NCI-H2029 treated with DMSO at 0.1 percent for 48 hours (cell line): ENCODE measurements around the gene SGTA.

Source experiments
- DNase-seq: peaks from one replicate; lab custom pipeline; 2025; lab: John Stamatoyannopoulos, UW

Gene SGTA

DNA sequence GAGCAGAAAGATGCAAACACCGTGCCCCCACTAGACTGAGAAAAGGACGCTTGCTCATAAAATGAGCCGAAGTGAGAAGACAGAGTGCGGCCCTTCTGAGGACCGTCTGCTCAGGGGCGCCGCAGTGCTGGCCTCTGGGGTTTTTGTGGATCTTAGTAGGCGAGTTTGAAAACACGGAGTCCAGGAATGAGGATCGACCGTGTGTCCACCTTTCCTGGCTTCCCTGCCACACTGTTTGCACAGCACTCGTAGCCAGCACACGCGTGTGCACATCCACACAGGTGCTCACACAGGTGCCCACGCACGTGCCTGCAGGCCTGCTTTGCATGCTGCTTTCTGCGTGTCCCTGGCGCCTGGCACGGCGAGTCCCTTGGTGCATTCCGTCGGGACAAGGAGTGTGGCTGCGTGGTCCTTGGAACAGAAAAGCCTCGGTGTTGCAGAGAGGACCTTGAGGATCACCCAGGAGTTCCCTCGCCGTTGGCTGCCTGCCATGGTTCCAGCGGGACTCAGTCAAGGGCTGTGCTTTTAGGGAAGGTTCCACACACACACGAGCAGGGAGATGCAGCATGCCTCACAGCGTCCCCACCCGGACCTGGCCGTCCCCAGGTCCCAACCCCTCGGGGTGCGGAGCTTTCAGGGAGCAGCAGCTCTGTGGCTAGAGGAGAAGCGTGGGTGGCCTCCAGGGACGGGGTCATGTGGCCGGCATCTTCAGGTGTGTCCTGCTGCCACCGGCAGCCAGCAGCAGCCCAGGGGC lies 26.5 kb upstream of the SGTA start:
- DNase-seq: no peak

DNA sequence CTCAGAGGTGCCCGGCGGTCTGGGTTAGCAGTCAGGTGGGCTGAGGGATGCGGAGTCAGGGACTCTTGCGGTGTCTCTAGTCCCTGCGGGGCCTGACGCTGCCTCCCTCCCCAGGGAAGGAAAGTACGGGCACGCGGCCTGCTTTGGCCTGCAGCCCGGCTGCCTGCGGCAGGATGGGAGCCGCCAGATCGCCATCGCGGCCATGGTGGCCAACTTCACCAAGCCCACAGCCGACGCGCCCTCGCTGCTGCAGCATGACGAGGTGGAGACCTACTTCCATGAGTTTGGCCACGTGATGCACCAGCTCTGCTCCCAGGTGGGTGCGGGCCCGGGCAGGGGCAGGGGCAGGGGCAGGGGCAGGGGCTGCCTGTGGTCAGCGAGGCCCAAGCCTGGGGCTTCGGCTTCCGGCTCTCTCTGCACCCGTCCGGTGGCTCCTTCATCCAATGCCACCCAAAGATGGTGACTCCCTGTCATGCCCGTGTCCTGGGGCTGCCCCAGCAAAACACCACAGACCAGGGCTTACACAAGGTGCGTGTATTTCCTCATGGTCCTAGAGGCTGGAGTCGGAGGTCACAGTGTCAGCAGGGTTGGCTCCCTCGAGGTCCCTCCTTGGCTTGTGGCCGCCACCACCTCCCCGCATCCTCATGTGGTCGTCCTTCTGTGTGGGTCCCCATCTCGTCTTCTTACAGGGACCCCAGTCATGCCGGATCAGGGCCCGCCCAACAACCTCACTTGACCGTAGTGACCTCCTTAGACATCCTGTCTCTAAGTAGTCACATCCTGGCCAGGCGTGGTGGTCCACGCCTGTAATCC lies 25.3 kb upstream of the SGTA start:
- no peak for DNase-seq

DNA sequence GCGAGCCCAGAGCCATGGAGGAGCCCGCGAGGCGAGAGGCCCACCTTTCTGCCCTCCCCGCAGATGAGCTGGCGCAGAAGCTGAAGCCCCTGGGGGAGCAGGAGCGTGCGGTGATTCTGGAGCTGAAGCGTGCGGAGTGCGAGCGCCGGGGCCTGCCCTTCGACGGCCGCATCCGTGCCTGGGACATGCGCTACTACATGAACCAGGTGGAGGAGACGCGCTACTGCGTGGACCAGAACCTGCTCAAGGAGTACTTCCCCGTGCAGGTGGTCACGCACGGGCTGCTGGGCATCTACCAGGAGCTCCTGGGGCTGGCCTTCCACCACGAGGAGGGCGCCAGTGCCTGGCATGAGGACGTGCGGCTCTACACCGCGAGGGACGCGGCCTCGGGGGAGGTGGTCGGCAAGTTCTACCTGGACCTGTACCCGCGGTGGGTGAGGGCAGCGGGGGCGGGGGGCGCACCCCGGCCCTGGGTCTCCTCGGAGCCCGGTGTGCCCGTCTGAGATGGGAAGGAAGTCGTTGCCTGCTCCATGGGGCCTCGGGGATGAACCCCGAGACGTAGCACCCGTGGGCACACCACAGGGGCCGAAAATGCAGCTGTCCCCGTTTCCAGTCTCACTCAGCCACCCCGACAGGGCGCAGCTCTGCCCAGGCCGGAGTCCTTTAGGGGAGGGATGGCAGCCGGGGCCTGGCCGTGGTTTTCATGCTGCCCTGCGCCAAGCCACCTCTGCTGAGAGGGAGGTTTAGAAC lies 24.5 kb upstream of the SGTA start:
- no peak for DNase-seq

DNA sequence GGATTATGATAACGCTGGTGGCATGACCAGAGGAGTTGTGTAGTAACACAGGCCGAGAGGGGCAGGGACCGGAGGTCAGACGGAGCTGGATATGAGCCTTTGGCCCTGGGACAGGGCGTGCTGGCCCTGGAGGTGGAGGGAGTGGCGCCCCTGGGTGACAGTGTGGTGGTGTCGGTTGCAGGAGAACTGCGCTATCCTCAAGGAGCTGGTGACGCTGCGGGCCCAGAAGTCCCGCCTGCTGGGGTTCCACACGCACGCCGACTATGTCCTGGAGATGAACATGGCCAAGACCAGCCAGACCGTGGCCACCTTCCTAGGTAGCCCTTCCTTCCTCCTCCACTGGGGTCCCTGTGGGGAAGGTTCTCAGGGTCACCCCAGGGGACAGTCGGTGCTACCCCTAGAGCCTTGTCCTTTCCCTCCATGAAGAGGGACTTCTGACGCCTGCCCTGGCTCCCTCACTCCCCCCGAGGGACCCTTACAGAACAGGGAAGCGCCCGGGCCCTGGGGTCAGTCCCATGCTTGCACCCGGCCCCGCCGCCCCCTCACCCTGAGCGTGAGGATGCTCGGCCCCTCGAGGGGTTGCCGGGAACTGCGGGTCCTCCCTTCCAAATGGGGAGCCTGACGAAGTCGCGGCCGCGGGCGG lies 23.8 kb upstream of the SGTA start:
- no peak for DNase-seq

DNA sequence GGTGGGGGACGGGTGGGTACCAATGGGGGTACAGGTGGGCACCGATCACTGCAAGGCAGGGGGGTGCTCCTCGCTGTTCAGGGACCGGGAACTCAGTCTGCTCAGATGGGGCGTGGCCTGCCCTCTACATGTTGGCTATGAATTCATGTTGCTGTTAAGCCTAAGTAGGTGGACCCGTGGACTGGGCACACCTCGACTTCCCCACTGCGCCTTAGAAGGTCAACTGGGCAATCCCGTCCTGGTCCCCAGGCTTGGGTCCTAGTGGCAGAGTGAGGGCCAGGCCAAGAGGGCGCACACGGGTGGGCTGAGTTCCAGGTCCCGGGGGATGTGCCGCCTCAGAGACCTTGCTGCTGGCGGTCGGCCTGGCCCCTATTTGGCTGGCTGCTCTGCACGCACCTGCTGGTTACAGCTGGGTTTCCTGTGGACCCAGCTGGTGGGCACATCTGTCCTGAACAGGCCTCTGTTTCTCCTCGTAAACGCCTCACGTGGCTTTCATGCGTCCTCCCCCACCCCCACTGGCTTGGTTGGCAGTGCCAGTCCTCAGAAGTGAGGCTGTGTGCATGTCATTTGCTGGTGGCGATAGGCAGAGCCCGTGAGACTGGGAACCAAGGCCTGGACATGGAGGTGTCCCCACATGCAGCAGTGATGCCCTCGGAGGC lies 23.0 kb upstream of the SGTA start:
- DNase-seq: no peak

DNA sequence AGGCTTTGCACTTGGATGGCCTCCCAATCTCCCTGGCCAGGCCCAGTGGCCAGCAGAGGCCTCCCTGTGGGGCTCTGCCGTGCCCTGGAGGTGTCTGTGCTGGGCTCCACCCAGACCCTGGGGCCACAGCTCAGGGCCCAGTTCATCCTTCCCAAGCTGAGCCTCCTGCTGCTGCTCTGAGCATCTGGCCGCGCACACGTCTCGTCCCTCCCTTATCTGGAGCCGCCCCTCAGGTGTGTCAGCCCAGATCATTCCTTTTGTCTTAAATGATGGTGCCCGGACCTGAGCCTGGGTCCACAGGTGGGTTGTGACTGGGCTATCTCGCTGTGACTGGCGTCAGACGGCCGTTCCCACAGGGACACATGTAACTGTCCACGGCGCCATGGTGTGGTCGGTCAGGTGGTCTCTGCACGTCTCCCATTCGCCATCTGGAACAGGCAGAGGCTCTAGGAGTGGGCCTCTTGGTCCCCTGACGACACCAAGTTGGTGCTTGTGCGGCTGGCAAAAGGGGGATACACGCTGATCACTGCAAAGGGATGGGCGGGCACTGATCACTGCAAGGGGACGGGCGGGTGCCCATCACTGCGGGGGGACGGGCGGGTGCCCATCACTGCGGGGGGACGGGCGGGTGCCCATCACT lies 22.3 kb upstream of the SGTA start:
- DNase-seq: no peak

DNA sequence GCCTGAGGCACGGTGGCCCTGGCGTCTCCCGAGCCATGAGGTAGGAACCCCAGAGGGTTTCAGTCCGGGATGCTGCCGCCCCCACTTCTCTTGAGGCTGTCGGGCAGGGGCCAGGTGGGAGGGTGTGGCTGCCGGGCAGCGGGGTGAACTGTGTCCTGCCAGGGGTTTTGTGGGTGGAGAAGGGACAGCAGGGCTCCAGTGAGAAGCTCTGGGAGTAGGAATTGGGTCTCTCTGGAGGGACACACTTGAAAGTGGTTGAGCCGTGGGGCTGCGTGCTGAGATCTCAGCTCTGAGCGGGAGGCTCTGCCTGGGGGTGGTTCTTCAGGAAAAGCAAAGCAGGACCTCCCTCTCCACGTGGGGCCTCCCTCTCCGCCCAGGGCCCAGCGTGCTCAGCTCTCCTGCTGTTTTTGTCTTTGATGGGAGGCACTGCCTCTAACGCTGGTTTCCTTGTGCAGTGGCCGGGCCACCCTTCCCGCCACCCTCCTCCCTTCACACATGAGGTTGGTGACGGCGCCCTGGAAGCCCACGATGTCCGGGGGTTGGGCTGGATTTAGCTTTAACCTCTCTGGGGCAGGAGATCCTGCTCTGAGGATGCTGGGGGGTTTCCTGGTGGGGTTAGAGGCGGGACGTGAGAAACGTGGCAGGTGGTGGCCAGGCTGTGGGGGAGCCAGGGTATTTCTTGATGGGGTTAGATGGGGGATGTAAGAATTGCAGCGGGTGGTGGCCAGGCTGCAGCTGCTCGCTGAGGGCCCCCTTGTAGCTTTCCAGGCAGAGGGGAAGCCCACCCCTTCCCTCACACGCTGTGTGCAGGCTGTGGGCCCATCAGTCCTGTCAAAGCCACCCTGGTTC lies 21.3 kb upstream of the SGTA start:
- no peak for DNase-seq

DNA sequence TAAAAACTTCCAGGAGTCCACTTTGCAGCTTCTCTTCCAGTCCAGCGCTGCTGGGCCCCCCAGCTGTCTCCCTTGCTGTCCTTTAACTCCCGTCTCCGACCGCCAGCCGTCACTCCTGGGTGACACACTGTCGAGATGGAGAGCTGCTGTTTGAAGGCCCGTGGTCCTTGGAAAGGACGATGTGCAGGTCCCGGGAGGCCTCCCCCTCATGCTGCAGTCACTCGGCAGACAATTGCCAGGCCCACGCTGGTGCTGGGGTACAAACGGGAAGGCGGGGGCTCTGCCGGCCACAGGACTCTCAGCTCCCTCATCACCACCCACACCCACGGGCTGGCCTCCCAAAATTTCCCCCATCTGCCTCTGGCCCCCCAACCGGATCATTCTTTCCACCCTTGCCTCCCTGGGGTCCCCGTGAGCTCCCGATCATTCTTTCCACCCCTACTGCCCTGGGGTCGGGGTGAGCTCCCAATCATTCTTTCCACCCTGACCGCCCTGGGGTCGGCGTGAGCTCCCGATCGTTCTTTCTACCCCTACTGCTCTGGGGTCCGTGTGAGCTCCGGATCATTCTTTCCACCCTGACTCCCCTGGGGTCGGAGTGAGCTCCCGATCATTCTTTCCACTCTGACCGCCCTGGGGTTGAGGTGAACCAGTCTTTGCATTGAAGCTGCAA lies 20.5 kb upstream of the SGTA start:
- DNase-seq: no peak

DNA sequence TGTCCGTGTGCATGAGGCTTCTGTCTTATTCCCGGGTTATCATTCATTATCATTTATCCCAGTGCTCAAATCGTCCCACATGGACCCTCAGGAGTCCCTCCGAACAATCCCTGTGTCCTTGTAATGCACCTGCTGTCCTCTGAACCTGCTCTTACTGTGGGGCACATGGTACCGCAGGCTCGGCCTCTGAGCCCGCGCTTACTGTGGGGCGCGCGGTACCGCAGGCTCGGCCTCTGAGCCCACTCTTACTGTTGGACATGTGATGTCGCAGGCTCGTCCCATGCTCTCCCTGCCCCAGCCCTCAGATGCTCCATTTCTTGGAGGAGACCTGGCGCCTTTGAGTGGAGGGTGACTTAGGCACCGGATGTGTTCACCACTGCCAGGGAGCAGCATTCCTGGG lies 19.8 kb upstream of the SGTA start:
- DNase-seq: no peak

DNA sequence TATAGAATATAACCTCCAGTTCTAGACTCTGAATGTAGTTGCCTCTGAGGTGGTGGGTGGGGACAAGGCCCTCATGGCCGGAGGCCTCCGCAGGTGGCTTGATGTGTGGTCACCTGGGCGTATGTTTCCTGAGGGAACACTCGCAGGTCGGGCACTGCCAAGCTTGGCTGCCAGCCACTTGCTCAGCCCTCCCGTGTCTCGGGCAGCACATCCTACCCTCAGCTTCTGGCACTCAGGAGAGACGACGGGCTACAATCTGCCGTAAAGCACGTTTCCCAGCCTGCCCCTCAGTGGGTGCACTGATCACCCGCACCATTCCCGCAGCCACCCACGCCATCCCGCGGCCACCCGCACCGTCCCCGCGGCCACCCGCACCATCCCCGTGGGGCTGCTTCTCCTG lies 17.4 kb upstream of the SGTA start:
- no peak for DNase-seq

DNA sequence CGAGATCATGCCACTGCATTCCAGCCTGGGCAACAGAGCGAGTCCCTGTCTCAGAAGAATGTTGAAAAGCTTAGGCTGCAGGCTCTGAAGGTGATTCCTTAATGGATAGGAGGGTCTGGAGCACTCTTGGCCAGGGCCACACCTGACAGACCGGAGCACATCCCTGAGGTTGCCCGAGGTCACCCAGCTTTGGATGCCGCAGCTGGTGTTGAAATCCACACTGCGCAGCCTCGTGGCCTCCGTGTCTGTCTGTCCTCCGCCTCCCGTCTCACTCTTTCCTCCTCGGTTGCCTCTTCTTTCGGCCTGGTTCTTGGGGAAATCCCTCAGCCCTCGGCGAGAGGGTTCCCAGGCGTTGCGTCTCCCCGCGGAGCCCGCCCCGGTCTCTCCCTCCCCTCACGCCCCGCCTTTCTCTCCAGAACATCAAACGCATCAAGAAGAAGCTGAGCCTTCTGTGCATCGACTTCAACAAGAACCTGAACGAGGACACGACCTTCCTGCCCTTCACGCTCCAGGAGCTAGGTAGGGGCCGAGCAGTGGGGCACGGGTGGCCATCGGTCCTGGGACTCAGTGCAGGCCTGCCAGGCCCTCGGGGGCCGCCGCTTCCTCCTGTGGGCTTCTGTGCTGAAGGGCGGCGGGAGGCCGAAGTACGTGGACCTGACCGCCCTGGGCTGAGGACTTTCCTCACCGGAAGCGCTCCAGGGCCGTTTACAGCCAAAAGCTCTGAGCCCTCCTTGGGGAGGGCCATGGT lies 16.4 kb upstream of the SGTA start:
- DNase-seq: no peak

DNA sequence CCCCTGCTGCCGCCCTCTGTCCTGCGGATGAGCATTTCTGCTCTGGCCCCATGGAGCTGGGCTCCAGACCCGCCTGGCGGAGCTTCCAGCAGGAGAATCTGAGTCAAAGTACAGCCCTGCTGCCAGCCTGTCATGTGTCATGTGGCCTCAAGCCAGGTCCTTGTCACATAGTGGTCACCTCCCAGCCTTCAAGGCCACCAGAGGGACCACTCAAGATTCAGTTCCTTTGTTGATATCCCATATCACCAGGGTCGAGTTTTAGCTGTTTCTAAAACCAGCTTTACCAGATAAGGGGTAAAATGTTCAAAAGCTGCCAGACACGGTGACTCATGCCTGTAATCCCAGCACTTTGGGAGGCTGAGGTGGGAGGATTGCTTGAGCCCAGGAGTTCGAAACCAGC lies 15.7 kb upstream of the SGTA start:
- no peak for DNase-seq

DNA sequence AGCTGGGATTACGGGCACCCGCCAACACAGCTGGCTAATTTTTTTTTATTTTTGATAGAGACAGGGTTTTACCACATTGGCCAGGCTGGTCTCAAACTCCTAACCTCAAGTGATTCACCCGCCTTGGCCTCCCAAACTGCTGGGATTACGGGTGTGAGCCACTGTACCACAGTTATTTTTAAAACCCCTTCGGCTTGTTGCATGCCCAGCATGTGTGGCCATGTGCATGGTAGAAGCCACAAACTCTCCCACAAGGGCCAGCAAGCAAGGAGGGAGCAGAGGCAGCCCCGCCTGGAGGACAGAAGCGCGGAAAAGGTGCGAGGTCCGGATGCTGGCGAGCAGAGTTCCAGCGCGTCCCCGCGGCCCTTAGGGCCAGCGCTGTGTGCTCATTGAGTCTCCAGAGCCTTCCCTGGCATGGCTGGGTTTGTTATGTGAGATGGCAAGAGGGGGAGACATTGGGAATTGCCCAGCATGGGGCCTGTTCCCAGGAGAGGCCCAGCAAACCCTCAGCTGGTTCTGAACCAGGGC lies 15.1 kb upstream of the SGTA start:
- DNase-seq: no peak

DNA sequence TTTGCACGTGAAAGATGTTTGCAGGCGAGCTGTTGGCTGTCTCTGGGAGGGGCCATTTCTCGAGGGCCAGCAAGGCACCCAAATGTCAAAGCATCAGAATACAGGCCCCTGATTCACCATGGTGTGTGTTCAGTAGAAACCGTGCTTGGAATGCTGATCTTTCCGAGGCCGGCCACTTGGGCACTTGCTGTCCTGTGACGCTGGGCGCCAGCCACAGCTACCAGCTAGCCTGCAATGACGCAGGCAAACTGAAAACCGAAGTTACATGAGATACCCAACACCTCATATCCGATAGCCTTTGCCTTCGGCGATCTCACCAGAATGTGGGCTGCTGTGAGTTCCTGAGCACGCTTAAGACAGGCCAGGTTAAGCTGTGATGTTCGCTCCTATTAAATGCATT lies 14.2 kb upstream of the SGTA start:
- DNase-seq: no peak

DNA sequence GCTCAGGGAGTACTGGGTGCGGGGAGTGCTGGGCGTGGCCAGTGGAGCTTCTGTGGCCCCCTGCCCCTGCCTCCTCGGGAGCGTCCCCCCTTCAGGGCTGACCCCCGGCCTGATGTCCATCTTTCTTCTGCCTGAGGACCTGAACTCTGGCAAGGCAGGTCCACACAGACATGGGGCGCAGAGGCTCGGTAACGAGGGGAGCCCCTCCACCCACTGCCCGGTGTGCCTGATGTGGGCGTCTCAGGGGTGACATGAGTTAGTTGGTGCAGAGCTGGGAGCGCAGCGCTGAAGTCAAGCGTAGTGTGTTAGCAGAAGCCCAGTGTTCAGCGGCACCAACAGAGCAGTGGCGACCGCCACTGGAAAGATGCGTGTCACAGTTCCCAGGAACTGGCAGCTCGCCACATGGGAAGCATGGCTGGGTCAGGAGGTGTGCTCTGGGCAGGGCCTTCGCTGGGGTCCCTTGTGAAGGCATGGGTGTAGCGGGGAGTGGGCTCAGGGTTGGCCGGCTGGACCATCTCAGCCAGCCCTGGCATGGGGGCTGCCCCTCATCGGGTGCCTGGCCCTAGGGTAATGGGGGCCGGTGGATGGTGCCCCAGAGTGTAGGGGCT lies 13.7 kb upstream of the SGTA start:
- DNase-seq: no peak

DNA sequence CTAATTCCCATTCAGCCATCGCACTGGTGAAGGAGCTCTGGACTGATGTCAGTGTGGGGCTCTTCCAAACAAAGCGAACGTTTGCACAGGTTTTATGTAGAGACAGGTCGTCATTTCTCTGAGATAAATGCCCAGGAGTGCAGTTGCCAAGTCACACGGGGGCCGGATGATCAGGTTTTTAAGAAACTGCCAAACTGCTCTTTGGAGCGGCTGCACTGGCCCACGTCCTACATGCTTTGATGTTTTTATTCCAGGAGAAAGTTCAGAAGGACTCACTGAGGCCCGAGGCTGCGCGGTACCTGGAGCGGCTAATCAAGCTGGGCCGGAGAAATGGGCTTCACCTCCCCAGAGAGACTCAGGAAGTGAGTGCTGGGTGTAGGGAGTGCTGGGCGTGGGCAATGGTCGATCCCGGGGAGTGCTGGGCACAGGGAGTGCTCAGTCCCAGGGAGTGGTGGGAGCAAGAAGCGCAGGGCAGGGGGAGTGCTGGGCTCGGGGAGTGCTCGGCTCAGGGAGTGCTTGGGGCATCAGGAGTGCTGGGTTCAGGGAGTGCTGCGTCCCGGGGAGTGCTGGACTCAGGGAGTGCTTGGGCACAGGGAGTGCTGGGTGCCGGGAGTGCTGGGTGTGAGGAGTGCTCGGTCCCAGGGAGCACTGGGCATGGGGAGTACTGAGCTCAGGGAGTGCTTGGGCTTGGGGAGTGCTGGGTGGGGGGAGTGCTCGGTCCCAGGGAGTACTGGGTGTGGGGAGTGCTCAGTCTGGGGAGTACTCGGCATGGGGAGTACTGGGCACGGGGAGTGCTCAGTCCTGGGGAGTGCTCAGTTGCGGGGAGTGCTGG lies 13.0 kb upstream of the SGTA start:
- DNase-seq: no peak

DNA sequence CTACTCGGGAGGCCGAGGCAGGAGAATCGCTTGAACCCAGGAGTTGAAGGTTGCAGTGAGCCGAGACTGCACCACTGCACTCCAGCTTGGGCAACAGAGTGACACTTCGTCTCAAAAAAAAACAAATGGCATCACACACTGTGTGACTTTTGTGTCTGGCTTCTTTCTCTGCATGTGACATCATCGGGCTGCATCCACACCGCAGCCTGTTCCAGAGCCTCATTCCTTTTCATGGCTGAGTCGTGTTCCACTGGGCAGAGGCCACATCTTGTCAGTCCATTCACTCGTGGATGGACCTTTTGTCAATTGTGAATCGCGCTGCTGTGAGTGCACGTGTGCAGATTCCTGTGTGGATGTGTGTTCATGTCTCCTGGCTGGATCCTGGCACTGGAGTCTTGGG lies 10.5 kb upstream of the SGTA start:
- no peak for DNase-seq

DNA sequence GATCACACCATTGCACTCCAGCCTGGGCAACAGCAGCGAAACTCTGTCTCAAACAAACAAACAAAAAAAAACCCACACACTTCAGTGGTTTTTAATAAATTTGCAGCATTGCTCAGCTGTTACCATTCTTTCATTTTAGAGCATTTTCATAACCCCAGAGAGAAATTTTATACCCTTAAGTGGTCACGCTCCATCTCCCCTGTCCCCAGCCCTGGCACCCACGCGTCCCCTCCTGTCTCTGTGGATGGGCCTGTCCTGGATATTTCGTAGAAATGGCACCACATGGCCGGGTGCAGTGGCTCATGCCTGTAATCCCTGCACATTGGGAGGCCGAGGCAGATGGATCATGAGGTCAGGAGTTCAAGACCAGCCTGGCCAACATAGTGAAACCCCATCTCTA lies 10.1 kb upstream of the SGTA start:
- no peak for DNase-seq
